ENCODE data around the gene PHACTR1. TPM values are rescaled to one million over a fixed set of nuclear protein-coding genes. Genes with fewer than 3 reads are reported as not detected.

The PHACTR1 gene
- total RNA-seq, 2 donors from 2014 or later: 1.3 to 4.3 TPM

GRCh38 chr6:13189710-13190109 is 473.1 kb downstream of the PHACTR1 start:
- 94% methylated on average over 6 of the region's 6 CpGs for WGBS
- DNase-seq (ENCODE audit: low spot score): no peak
- Histone ChIP-seq H3K36me3 (no peaks in the 10 kb centered on the region), H3K9me3 (no peaks in the 10 kb centered on the region), H3K27me3 (replicated peaks; ENCODE audit: insufficient read depth) (no peaks in the 10 kb centered on the region), H3K4me1 (replicated peaks) (no peaks in the 10 kb centered on the region), H3K4me3 (no peak overlapping the region), H3K27ac (no peak overlapping the region)
- TF ChIP-seq POLR2A (IDR thresholded peaks at IDR 0.05) (no peak), POLR2AphosphoS5 (IDR thresholded peaks at IDR 0.05) (no peak)
- TF ChIP-seq, protein P1, sequence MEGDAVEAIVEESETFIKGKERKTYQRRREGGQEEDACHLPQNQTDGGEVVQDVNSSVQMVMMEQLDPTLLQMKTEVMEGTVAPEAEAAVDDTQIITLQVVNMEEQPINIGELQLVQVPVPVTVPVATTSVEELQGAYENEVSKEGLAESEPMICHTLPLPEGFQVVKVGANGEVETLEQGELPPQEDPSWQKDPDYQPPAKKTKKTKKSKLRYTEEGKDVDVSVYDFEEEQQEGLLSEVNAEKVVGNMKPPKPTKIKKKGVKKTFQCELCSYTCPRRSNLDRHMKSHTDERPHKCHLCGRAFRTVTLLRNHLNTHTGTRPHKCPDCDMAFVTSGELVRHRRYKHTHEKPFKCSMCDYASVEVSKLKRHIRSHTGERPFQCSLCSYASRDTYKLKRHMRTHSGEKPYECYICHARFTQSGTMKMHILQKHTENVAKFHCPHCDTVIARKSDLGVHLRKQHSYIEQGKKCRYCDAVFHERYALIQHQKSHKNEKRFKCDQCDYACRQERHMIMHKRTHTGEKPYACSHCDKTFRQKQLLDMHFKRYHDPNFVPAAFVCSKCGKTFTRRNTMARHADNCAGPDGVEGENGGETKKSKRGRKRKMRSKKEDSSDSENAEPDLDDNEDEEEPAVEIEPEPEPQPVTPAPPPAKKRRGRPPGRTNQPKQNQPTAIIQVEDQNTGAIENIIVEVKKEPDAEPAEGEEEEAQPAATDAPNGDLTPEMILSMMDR (IDR thresholded peaks at IDR 0.05): no peak
- intact Hi-C loops (cut with DNase I): loop anchor here (5.0 kb wide), 1 partner anchor 138 kb away; the partner anchor contains the start of gene TBC1D7

DNA sequence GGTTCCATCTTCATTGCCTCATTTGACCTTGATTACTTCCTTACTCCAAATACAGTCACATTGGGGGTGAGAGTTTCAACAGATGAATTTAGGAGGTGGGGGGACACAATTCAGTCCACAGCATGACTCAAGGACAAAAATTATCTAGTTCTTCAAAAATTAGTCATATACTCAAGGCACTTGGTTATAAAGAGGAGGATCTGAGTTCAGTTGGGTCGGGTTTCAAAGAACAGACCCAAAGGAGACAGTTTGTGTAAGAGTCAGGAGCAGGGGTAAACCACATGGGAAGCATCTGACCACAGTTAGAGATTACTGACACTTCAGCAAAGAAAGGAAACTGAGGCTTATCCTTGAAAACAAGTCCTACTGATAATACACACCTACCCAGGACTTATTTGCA is 473.8 kb downstream of the PHACTR1 start:
- no peak overlapping the region for H3K27ac ChIP-seq
- TF ChIP-seq POLR2AphosphoS5 (IDR thresholded peaks at IDR 0.05) (no peak), POLR2A (IDR thresholded peaks at IDR 0.05) (no peak)
- TF ChIP-seq, protein P1 (IDR thresholded peaks at IDR 0.05): no peak
- no peak for DNase-seq (ENCODE audit: low spot score)
- WGBS: 76% methylated on average over 1 of the region's 1 CpG
- intact Hi-C loops (cut with DNase I): loop anchor here (5.0 kb wide), 1 partner anchor 137 kb away; the partner anchor contains the start of gene TBC1D7
- no peaks in the 10 kb centered on the region for H3K36me3 ChIP-seq
- H3K4me1 ChIP-seq (replicated peaks): no peaks in the 10 kb centered on the region
- no peaks in the 10 kb centered on the region for H3K9me3 ChIP-seq
- no peaks in the 10 kb centered on the region for H3K27me3 ChIP-seq (replicated peaks; ENCODE audit: insufficient read depth)
- H3K4me3 ChIP-seq: no peak overlapping the region

DNA sequence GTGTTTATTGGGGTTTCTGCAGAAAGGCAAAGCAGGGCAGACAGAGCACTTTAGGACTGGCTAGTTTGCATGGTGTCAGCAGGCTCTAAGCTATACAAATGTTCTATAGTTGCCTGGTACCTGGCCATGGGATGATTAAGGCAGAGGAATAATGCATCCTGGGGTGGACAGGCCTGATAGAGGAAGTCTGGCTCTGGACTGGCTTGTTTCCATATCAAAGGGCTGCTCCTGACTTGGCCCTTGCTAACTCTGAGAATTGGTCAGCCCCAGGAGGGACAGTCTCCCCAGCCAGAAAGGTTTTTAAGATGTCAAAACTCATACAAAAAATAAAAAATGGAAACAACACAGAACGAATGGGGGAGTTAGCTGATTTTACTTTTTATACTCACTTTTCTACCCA is 474.9 kb downstream of the PHACTR1 start:
- Histone ChIP-seq H3K27ac (no peak overlapping the region), H3K4me1 (replicated peaks) (no peaks in the 10 kb centered on the region), H3K27me3 (replicated peaks; ENCODE audit: insufficient read depth) (no peaks in the 10 kb centered on the region), H3K4me3 (no peak overlapping the region), H3K9me3 (no peaks in the 10 kb centered on the region), H3K36me3 (no peaks in the 10 kb centered on the region)
- TF ChIP-seq POLR2AphosphoS5 (IDR thresholded peaks at IDR 0.05) (no peak), POLR2A (IDR thresholded peaks at IDR 0.05) (no peak)
- TF ChIP-seq, protein P1 (IDR thresholded peaks at IDR 0.05): no peak
- intact Hi-C loops (cut with DNase I): loop anchor here (5.0 kb wide), 1 partner anchor 136 kb away; the partner anchor contains the start of gene TBC1D7
- WGBS: 77% methylated on average over 1 of the region's 1 CpG
- DNase-seq (ENCODE audit: low spot score): no peak

GRCh38 chr6:13194852-13195251 is 478.3 kb downstream of the PHACTR1 start:
- Histone ChIP-seq H3K36me3 (no peaks in the 10 kb centered on the region), H3K9me3 (no peaks in the 10 kb centered on the region), H3K27ac (no peak overlapping the region), H3K4me3 (no peak overlapping the region), H3K27me3 (replicated peaks; ENCODE audit: insufficient read depth) (no peaks in the 10 kb centered on the region), H3K4me1 (replicated peaks) (no peaks in the 10 kb centered on the region)
- intact Hi-C loops (cut with DNase I): loop anchor here (5.0 kb wide), 1 partner anchor 132 kb away; the partner anchor contains the start of gene TBC1D7
- 38% methylated on average over 6 of the region's 6 CpGs for WGBS
- TF ChIP-seq POLR2A (IDR thresholded peaks at IDR 0.05): no peak
- TF ChIP-seq, protein P1 (IDR thresholded peaks at IDR 0.05): peak in 3 of 4 experiments; percentile 21 to 46 (median 29)
- peak; percentile 13 for DNase-seq (ENCODE audit: low spot score)

GRCh38 chr6:13195803-13196202 is 479.2 kb downstream of the PHACTR1 start:
- no peak overlapping the region for H3K27ac ChIP-seq
- no peak overlapping the region for H3K4me3 ChIP-seq
- H3K27me3 ChIP-seq (replicated peaks; ENCODE audit: insufficient read depth): no peaks in the 10 kb centered on the region
- H3K9me3 ChIP-seq: no peaks in the 10 kb centered on the region
- WGBS: 67% methylated on average over 5 of the region's 5 CpGs
- no peak for DNase-seq (ENCODE audit: low spot score)
- intact Hi-C loops (cut with DNase I): no loop called here
- no peaks in the 10 kb centered on the region for H3K36me3 ChIP-seq
- TF ChIP-seq POLR2AphosphoS5 (IDR thresholded peaks at IDR 0.05) (no peak), POLR2A (IDR thresholded peaks at IDR 0.05) (no peak)
- TF ChIP-seq, protein P1 (IDR thresholded peaks at IDR 0.05): no peak
- no peaks in the 10 kb centered on the region for H3K4me1 ChIP-seq (replicated peaks)

Measured in prostate gland (tissue), 2 donors.